Neutrophil (primary cell): ENCODE measurements around the gene KIF26B.

Experiments
- H3K27ac ChIP-seq: fragments of 200-600 bp; sonication (generic); 2 replicates; pipeline ENCODE4 v1.5.1; 2016; ENCODE audit warnings: mild to moderate bottlenecking, moderate library complexity
- H3K27me3 ChIP-seq: fragments of 200-600 bp; sonication (generic); 2 replicates; pipeline ENCODE4 v1.6.0; 2016; ENCODE audit warnings: mild to moderate bottlenecking
- H3K36me3 ChIP-seq: fragments of 200-600 bp; sonication (generic); 2 replicates; pipeline ENCODE4 v1.5.1; 2017
- H3K4me1 ChIP-seq, 2 experiments: fragments of 200-600 bp in 1 of 2; sonication (generic) in 1 of 2; 1 replicate in 1 of 2; 2 replicates in 1 of 2; pipeline versions ENCODE4 v1.5.1 to v1.6.1; 2013 to 2016; ENCODE audit warnings: low read depth in 1 of 2, low read length in 1 of 2, mild to moderate bottlenecking in 1 of 2, moderate library complexity in 1 of 2; ENCODE audit not compliant: control insufficient read depth in 1 of 2, insufficient read depth in 1 of 2
- H3K4me3 ChIP-seq, 2 experiments: fragments of 200-600 bp in 1 of 2; sonication (generic) in 1 of 2; 1 replicate in 1 of 2; 2 replicates in 1 of 2; pipeline ENCODE4 v1.5.1; 2013 to 2016; ENCODE audit warnings: low read depth in 1 of 2, low read length in 1 of 2, mild to moderate bottlenecking in 1 of 2, moderate library complexity in 1 of 2
- H3K9me3 ChIP-seq: fragments of 200-600 bp; sonication (generic); 2 replicates; pipeline ENCODE4 v1.5.1; 2016
- CTCF ChIP-seq: fragments of 200-600 bp; sonication (generic); IDR thresholded peaks from 2 replicates; pipeline ENCODE4 v1.5.1; 2016; ENCODE audit warnings: antibody characterized with exemption

KIF26B gene

GRCh38 chr1:245419461-245419978 lies 264.7 kb downstream of the KIF26B start:
- H3K27ac ChIP-seq = no peak overlapping the region
- peaks cover 5% of the 10 kb centered on the region for H3K27me3 ChIP-seq
- no peak for TF ChIP-seq CTCF
- H3K9me3 ChIP-seq = no peaks in the 10 kb centered on the region
- no peaks in the 10 kb centered on the region for H3K36me3 ChIP-seq
- H3K4me3 ChIP-seq = no peak overlapping the region
- H3K4me1 ChIP-seq = no peaks in the 10 kb centered on the region

GRCh38 chr1:245419989-245420388 lies 265.2 kb downstream of the KIF26B start:
- H3K27me3 ChIP-seq = peaks cover 5% of the 10 kb centered on the region
- H3K36me3 ChIP-seq = no peaks in the 10 kb centered on the region
- H3K27ac ChIP-seq = no peak overlapping the region
- H3K4me3 ChIP-seq = no peak overlapping the region
- H3K4me1 ChIP-seq = no peaks in the 10 kb centered on the region
- no peak for TF ChIP-seq CTCF
- no peaks in the 10 kb centered on the region for H3K9me3 ChIP-seq

- Histone ChIP-seq H3K4me3 (no peak overlapping the region), H3K4me1 (no peaks in the 10 kb centered on the region), H3K36me3 (no peaks in the 10 kb centered on the region), H3K27me3 (peaks cover 5% of the 10 kb centered on the region), H3K9me3 (no peaks in the 10 kb centered on the region), H3K27ac (no peak overlapping the region)
- TF ChIP-seq CTCF = no peak
These were observed 266.1 kb downstream of the KIF26B start for GRCh38 chr1:245420926-245421325.

GRCh38 chr1:245428681-245429080 lies 273.9 kb downstream of the KIF26B start:
- no peaks in the 10 kb centered on the region for H3K27me3 ChIP-seq
- no peak for TF ChIP-seq CTCF

GRCh38 chr1:245431706-245432105 lies 276.9 kb downstream of the KIF26B start:
- Histone ChIP-seq H3K4me3 (no peak overlapping the region), H3K27ac (no peak overlapping the region), H3K36me3 (no peaks in the 10 kb centered on the region), H3K27me3 (no peaks in the 10 kb centered on the region), H3K9me3 (no peaks in the 10 kb centered on the region), H3K4me1 (no peaks in the 10 kb centered on the region)
- no peak for TF ChIP-seq CTCF

More at GRCh38 chr1:245428681-245429080, 273.9 kb downstream of the KIF26B start:
- H3K27ac ChIP-seq = no peak overlapping the region
- no peaks in the 10 kb centered on the region for H3K9me3 ChIP-seq
- no peaks in the 10 kb centered on the region for H3K36me3 ChIP-seq
- no peaks in the 10 kb centered on the region for H3K4me1 ChIP-seq
- H3K4me3 ChIP-seq = no peak overlapping the region
